Endothelial cell of umbilical vein (primary cell): ENCODE measurements around the gene ATP2B2. TPM values are rescaled to one million over a fixed set of nuclear protein-coding genes. Genes with fewer than 3 reads are reported as not detected.

Source experiments
- BruUV-seq: library from RNA; stranded (reverse); fragments of 400-500 nt; replicated peaks from 2 replicates; lab custom pipeline; 2021; lab: Mats Ljungman, UMichigan
- CTCF ChIA-PET: fragments of 300-600, 350-600 bp; sonication (Branson Sonifier 250); formaldehyde crosslinking; loops from one replicate; lab custom pipeline; 2021; ENCODE audit warnings: antibody characterized with exemption, inconsistent platforms; lab: Charles Lee
- POLR2A ChIA-PET: fragments of 300-600, 350-600 bp; sonication (Branson Sonifier 250); formaldehyde crosslinking; loops from one replicate; lab custom pipeline; 2021; ENCODE audit warnings: antibody characterized with exemption, inconsistent platforms; lab: Charles Lee
- DNase-seq: peaks from one replicate; pipeline ENCODE4 v3.0.0-alpha.2; 2011; ENCODE audit warnings: low read depth, low spot score
- FAIRE-seq: peaks from 2 replicates; lab custom pipeline; 2011; peaks lifted over from hg19 to GRCh38; lab: Jason Lieb, UNC
- H2AFZ ChIP-seq: 2 replicates; pipeline ENCODE4 v1.6.0; 2012; ENCODE audit warnings: low read depth, low read length, control low read depth, inconsistent platforms
- H3K27ac ChIP-seq: 2 replicates; pipeline ENCODE4 v1.5.1; 2011; ENCODE audit warnings: low read depth, mild to moderate bottlenecking, control low read depth, low read length, moderate library complexity; ENCODE audit not compliant: insufficient read depth
- H3K27me3 ChIP-seq, 2 experiments: 2 replicates each; pipeline versions ENCODE4 v1.6.0 to v1.6.1; 2011; ENCODE audit warnings: low read length in 2 of 2, mixed read lengths in 1 of 2; ENCODE audit not compliant: control insufficient read depth in 2 of 2, insufficient read depth in 2 of 2
- H3K36me3 ChIP-seq, 2 experiments: 2 replicates in 1 of 2; 3 replicates in 1 of 2; pipeline ENCODE4 v1.5.1; 2011; ENCODE audit warnings: low read length in 2 of 2, mild to moderate bottlenecking in 1 of 2, moderate library complexity in 1 of 2; ENCODE audit not compliant: control insufficient read depth in 2 of 2, insufficient read depth in 2 of 2; ENCODE audit errors: extremely low read depth in 1 of 2
- H3K4me1 ChIP-seq: 3 replicates; pipeline ENCODE4 v1.5.1; 2011; ENCODE audit warnings: mild to moderate bottlenecking, low read length; ENCODE audit not compliant: control insufficient read depth, insufficient read depth; ENCODE audit errors: extremely low read depth
- H3K4me2 ChIP-seq: 2 replicates; pipeline ENCODE4 v1.6.1; 2011; ENCODE audit warnings: low read length, control low read depth, mixed read lengths; ENCODE audit not compliant: insufficient read depth
- H3K4me3 ChIP-seq, 3 experiments: fragments of 200-600 bp in 1 of 3; sonication (generic), shearing (Covaris generic) in 1 of 3; replicated peaks in 1 of 3; 2 replicates each; pipeline ENCODE4 v1.5.1; 2011 to 2016; ENCODE audit warnings: control low read depth in 3 of 3, low read length in 3 of 3, mild to moderate bottlenecking in 2 of 3, inconsistent platforms in 1 of 3, low read depth in 1 of 3, moderate library complexity in 1 of 3; ENCODE audit not compliant: insufficient read depth in 1 of 3
- H3K79me2 ChIP-seq: 2 replicates; pipeline ENCODE4 v1.6.0; 2012; ENCODE audit warnings: low read length, inconsistent platforms; ENCODE audit not compliant: control insufficient read depth, insufficient read depth
- H3K9ac ChIP-seq: replicated peaks from 2 replicates; pipeline ENCODE3; 2011; ENCODE audit warnings: low read length, control low read depth; ENCODE audit not compliant: insufficient read depth; ENCODE audit errors: extremely low read depth
- H3K9me1 ChIP-seq: replicated peaks from 3 replicates; pipeline ENCODE4 v1.6.0; 2011; ENCODE audit warnings: mild to moderate bottlenecking, low read length; ENCODE audit not compliant: control insufficient read depth, insufficient read depth; ENCODE audit errors: extremely low read depth
- H3K9me3 ChIP-seq: replicated peaks from 2 replicates; pipeline ENCODE4 v1.5.1; 2012; ENCODE audit warnings: low read length, inconsistent platforms; ENCODE audit not compliant: control insufficient read depth, insufficient read depth
- H4K20me1 ChIP-seq: replicated peaks from 2 replicates; pipeline ENCODE3; 2011; ENCODE audit warnings: mild to moderate bottlenecking, low read length; ENCODE audit not compliant: control insufficient read depth, insufficient read depth; ENCODE audit errors: extremely low read depth
- EZH2 ChIP-seq: IDR thresholded peaks from 2 replicates; pipeline ENCODE4 v1.6.1; 2012; ENCODE audit warnings: borderline replicate concordance, low read depth, mild to moderate bottlenecking, moderate library complexity, low read length, inconsistent platforms; ENCODE audit not compliant: severe bottlenecking
- FOS ChIP-seq: IDR thresholded peaks from 2 replicates; pipeline ENCODE4 v1.6.1; 2011; ENCODE audit warnings: mild to moderate bottlenecking, low read length, moderate library complexity, borderline replicate concordance; ENCODE audit not compliant: insufficient read depth
- GATA2 ChIP-seq: IDR thresholded peaks from 2 replicates; pipeline ENCODE4 v1.7.0; 2011; ENCODE audit warnings: low read depth, mild to moderate bottlenecking, moderate library complexity, mixed read lengths, low read length; ENCODE audit not compliant: insufficient read length, insufficient read depth
- JUN ChIP-seq: IDR thresholded peaks from 2 replicates; pipeline ENCODE4 v1.6.1; 2011; ENCODE audit warnings: borderline replicate concordance, low read depth; ENCODE audit not compliant: insufficient read length, insufficient read depth
- MYC ChIP-seq: IDR thresholded peaks from one replicate; pipeline ENCODE4 v1.6.1; 2011; ENCODE audit warnings: mild to moderate bottlenecking, low read depth, low read length
- POLR2A ChIP-seq: IDR thresholded peaks from 2 replicates; pipeline ENCODE4 v1.6.1; 2012; ENCODE audit warnings: low read depth, mild to moderate bottlenecking, control low read depth, low read length
- POLR2AphosphoS5 ChIP-seq: IDR thresholded peaks from 2 replicates; pipeline ENCODE4 v1.6.1; 2012; ENCODE audit warnings: low read depth, mild to moderate bottlenecking, control low read depth, low read length, moderate library complexity; ENCODE audit not compliant: insufficient read depth
- dilution Hi-C: fragments of 300-500 bp; cut with MboI; formaldehyde crosslinking; loops from one replicate; pipeline ENCODE4 v1.15.0; 2019; ENCODE audit warnings: low sequenced_read_pairs; ENCODE audit not compliant: extremely low pct_ligation_motif_present
- intact Hi-C: fragments of 100-400 bp; cut with micrococcal nuclease; formaldehyde crosslinking; loops from one replicate; pipeline ENCODE4 v1.10.0; 2022
- polyA plus RNA-seq, 4 experiments: library from polyadenylated mRNA; depleted of rRNA in 3 of 4; stranded (reverse) in 3 of 4; unstranded in 1 of 4; fragments of >200 nt; gene quantifications; 2 replicates each; pipeline versions ENCODE4 v1.2.1 to v1.2.3, GENCODE V29; 2011 to 2012; ENCODE audit warnings: missing spikeins in 1 of 4
- total RNA-seq: library from RNA; stranded (reverse); gene quantifications from 2 replicates; pipeline ENCODE4 v1.2.3, GENCODE V29; 2021
- TF ChIP-seq, protein P1 (sequence below), 2 donors: IDR thresholded peaks; 1 replicate in 1 of 2; 2 replicates in 1 of 2; pipeline ENCODE4 v1.5.1; 2011; ENCODE audit warnings: low read length in 2 of 2, mild to moderate bottlenecking in 2 of 2, moderate library complexity in 2 of 2, control low read depth in 1 of 2, inconsistent platforms in 1 of 2, low read depth in 1 of 2; ENCODE audit not compliant: insufficient read depth in 1 of 2; ENCODE audit errors: extremely low read depth in 1 of 2
- TF ChIP-seq, protein P2 (sequence below): IDR thresholded peaks from 2 replicates; pipeline ENCODE4 v1.6.1; 2011; ENCODE audit not compliant: insufficient read depth, insufficient read length

ATP2B2 gene
- total and polyA plus RNA-seq, 2 donors (not counting 3 experiments of a cell fraction or from before 2014, with no cell fraction given): not detected

DNA sequence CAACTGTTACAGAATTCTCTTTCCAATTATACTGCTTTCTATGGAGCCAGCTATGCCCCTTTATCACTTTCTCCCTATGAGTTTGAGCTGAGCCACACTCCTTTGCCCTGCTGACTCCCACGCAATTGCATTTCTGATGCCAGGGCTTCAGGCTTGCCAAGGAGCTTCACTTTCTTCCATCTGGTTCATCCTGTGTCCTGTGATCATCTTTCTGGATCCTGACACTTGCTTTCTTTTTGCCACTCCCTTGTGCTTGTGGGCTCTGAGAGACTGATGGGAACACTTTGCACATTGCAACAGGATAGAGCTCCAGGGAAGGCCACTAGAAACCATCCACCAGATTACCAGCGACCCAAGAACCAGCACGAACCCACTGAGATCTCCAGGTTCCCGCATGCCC lies 107.5 kb downstream of the ATP2B2 start:
- no peaks in the 10 kb centered on the region for H3K27me3 ChIP-seq
- no peak overlapping the region for H3K4me2 ChIP-seq
- dilution Hi-C loops (no loop called here), intact Hi-C loops (no loop called here)
- no peaks in the 10 kb centered on the region for H4K20me1 ChIP-seq
- H3K9me3 ChIP-seq: no peaks in the 10 kb centered on the region
- BruUV-seq: no TSS peak
- H3K36me3 ChIP-seq: no peaks in the 10 kb centered on the region
- no peak for FAIRE-seq
- H3K79me2 ChIP-seq: no peaks in the 10 kb centered on the region
- no peak overlapping the region for H2AFZ ChIP-seq
- TF ChIP-seq MYC: no peak
- TF ChIP-seq, protein P1, sequence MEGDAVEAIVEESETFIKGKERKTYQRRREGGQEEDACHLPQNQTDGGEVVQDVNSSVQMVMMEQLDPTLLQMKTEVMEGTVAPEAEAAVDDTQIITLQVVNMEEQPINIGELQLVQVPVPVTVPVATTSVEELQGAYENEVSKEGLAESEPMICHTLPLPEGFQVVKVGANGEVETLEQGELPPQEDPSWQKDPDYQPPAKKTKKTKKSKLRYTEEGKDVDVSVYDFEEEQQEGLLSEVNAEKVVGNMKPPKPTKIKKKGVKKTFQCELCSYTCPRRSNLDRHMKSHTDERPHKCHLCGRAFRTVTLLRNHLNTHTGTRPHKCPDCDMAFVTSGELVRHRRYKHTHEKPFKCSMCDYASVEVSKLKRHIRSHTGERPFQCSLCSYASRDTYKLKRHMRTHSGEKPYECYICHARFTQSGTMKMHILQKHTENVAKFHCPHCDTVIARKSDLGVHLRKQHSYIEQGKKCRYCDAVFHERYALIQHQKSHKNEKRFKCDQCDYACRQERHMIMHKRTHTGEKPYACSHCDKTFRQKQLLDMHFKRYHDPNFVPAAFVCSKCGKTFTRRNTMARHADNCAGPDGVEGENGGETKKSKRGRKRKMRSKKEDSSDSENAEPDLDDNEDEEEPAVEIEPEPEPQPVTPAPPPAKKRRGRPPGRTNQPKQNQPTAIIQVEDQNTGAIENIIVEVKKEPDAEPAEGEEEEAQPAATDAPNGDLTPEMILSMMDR (IDR thresholded peaks at IDR 0.05; ENCODE audit: extremely low read depth in 1 of 2, insufficient read depth in 1 of 2, low read depth in 1 of 2, low read length in 2 of 2): no peak
- H3K4me3 ChIP-seq: no peak overlapping the region
- no peak overlapping the region for H3K27ac ChIP-seq
- CTCF ChIA-PET: interaction anchor here (0.5 kb wide), 1 partner anchor 805 kb away, joined by 4 read pairs; no protein-coding TSS in a partner anchor
- DNase-seq: no peak
- POLR2A ChIA-PET: interaction anchor here (0.5 kb wide), 1 partner anchor 1335 kb away, joined by 5 read pairs; no protein-coding TSS in a partner anchor
- no peaks in the 10 kb centered on the region for H3K9me1 ChIP-seq
- H3K4me1 ChIP-seq: no peaks in the 10 kb centered on the region
- H3K9ac ChIP-seq: no peak overlapping the region

- intact Hi-C loops: no loop called here
Observed at GRCh38 chr3:10396931-10397330, 108.5 kb downstream of the ATP2B2 start.

More at GRCh38 chr3:10396931-10397330, 108.5 kb downstream of the ATP2B2 start:
- ChIA-PET POLR2A (no interaction called here), CTCF (no interaction called here)
- DNase-seq (no peak), FAIRE-seq (no peak)
- Histone ChIP-seq H3K4me2 (no peak overlapping the region), H3K9ac (no peak overlapping the region), H3K36me3 (no peaks in the 10 kb centered on the region), H3K79me2 (no peaks in the 10 kb centered on the region), H3K4me1 (no peaks in the 10 kb centered on the region), H4K20me1 (no peaks in the 10 kb centered on the region), H2AFZ (no peak overlapping the region), H3K4me3 (no peak overlapping the region), H3K27ac (no peak overlapping the region), H3K9me1 (no peaks in the 10 kb centered on the region), H3K27me3 (no peaks in the 10 kb centered on the region), H3K9me3 (no peaks in the 10 kb centered on the region)
- dilution Hi-C loops: no loop called here
- no TSS peak for BruUV-seq
- TF ChIP-seq FOS (no peak), EZH2 (no peak), JUN (no peak), POLR2A (no peak), GATA2 (no peak), MYC (no peak), POLR2AphosphoS5 (no peak)
- TF ChIP-seq, protein P2, sequence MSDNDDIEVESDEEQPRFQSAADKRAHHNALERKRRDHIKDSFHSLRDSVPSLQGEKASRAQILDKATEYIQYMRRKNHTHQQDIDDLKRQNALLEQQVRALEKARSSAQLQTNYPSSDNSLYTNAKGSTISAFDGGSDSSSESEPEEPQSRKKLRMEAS: no peak
- TF ChIP-seq, protein P1 (IDR thresholded peaks at IDR 0.05; ENCODE audit: extremely low read depth in 1 of 2, insufficient read depth in 1 of 2, low read depth in 1 of 2, low read length in 2 of 2): no peak
